Panc1 (cell line): ENCODE results near the gene EIF4G3. TPM values are rescaled to one million over a fixed set of nuclear protein-coding genes. Genes with fewer than 3 reads are reported as not detected.

Source experiments
- ATAC-seq: fragments of 200-7000 bp; cut with Tn5 transposase; 2 replicates; pipeline ENCODE4 v1.9.1; 2020; ENCODE audit warnings: mild to moderate bottlenecking, moderate library complexity
- BruUV-seq: library from RNA; stranded (reverse); fragments of 400-500 nt; replicated peaks from 2 replicates; lab custom pipeline; 2021; lab: Mats Ljungman, UMichigan
- CTCF ChIA-PET: fragments of 300-600 bp; sonication (Branson Sonifier 250); formaldehyde crosslinking; loops from one replicate; lab custom pipeline; 2022; ENCODE audit warnings: antibody characterized with exemption; lab: Charles Lee
- POLR2A ChIA-PET: fragments of 300-600 bp; sonication (Branson Sonifier 250); formaldehyde crosslinking; loops from one replicate; lab custom pipeline; 2022; ENCODE audit warnings: antibody characterized with exemption; lab: Charles Lee
- DNase-seq: peaks from one replicate; pipeline ENCODE4 v3.0.0-alpha.2; 2010; ENCODE audit warnings: low read depth, low spot score
- H3K27ac ChIP-seq: 2 replicates; pipeline ENCODE4 v1.5.1; 2011; ENCODE audit warnings: mild to moderate bottlenecking, low read length, inconsistent platforms
- H3K27me3 ChIP-seq: fragments of 200-500 bp; sonication (Bioruptor generic); 2 replicates; pipeline ENCODE4 v1.6.0; 2014; ENCODE audit warnings: low read length, inconsistent platforms; ENCODE audit not compliant: control insufficient read depth, insufficient read depth
- H3K36me3 ChIP-seq: fragments of 200-500 bp; sonication (Bioruptor generic); 2 replicates; pipeline ENCODE4 v1.5.1; 2014; ENCODE audit warnings: inconsistent platforms, mild to moderate bottlenecking, low read length, moderate library complexity; ENCODE audit not compliant: control insufficient read depth, insufficient read depth
- H3K4me1 ChIP-seq: 2 replicates; pipeline ENCODE4 v1.5.1; 2011; ENCODE audit warnings: inconsistent platforms, mild to moderate bottlenecking, low read length, moderate library complexity; ENCODE audit not compliant: control insufficient read depth, insufficient read depth
- H3K4me3 ChIP-seq, 2 experiments: 2 replicates each; pipeline ENCODE4 v1.5.1; 2011 to 2012; ENCODE audit warnings: low read depth in 2 of 2, low read length in 2 of 2, mild to moderate bottlenecking in 2 of 2, inconsistent platforms in 1 of 2, moderate library complexity in 1 of 2
- H3K9me3 ChIP-seq: fragments of 200-500 bp; sonication (Bioruptor generic); 2 replicates; pipeline ENCODE4 v1.5.1; 2014; ENCODE audit warnings: low read depth, mild to moderate bottlenecking, inconsistent platforms, low read length, moderate library complexity; ENCODE audit not compliant: control insufficient read depth, insufficient read depth
- CTCF ChIP-seq: fragments of 450-650 bp; IDR thresholded peaks from 2 replicates; pipeline ENCODE4 v1.5.1; 2017; ENCODE audit warnings: mild to moderate bottlenecking
- POLR2AphosphoS5 ChIP-seq: IDR thresholded peaks from 2 replicates; pipeline ENCODE4 v1.6.1; 2012; ENCODE audit warnings: mild to moderate bottlenecking, low read depth, low read length, moderate library complexity
- REST ChIP-seq, 2 experiments: IDR thresholded peaks; 2 replicates each; pipeline ENCODE4 v1.6.1; 2011 to 2012; ENCODE audit warnings: low read depth in 2 of 2, control low read depth in 1 of 2, low read length in 1 of 2, mild to moderate bottlenecking in 1 of 2, moderate library complexity in 1 of 2; ENCODE audit not compliant: insufficient read depth in 1 of 2
- SIN3A ChIP-seq: IDR thresholded peaks from 2 replicates; pipeline ENCODE4 v1.6.1; 2012; ENCODE audit warnings: low read depth, mild to moderate bottlenecking, low read length, moderate library complexity, borderline replicate concordance; ENCODE audit not compliant: insufficient read depth
- TCF7L2 ChIP-seq: IDR thresholded peaks from 2 replicates; pipeline ENCODE4 v1.6.1; 2011; ENCODE audit warnings: mild to moderate bottlenecking, low read depth, low read length, inconsistent platforms
- in situ Hi-C: cut with HindIII; loops from 2 replicates; pipeline ENCODE4 v1.10.0; 2016; ENCODE audit warnings: low sequenced_read_pairs, low pct_unique_long_range_greater_than_20kb
- intact Hi-C: fragments of 100-400 bp; cut with micrococcal nuclease; formaldehyde crosslinking; loops from one replicate; pipeline ENCODE4 v1.10.0; 2022; ENCODE audit not compliant: unreplicated experiment
- total RNA-seq: library from RNA; stranded (reverse); gene quantifications from one replicate; pipeline ENCODE4 v1.2.1, GENCODE V29; 2021; ENCODE audit not compliant: unreplicated experiment

The EIF4G3 gene
- total RNA-seq, 1 experiment from 2014 or later: 78.6 TPM

- H3K27me3 ChIP-seq: no peaks in the 10 kb centered on the region
- no peaks in the 10 kb centered on the region for H3K4me1 ChIP-seq
- no peak overlapping the region for H3K27ac ChIP-seq
- H3K4me3 ChIP-seq: no peak overlapping the region
- intact Hi-C loops (no loop called here), in situ Hi-C loops (no loop called here)
- BruUV-seq: no TSS peak
- DNase-seq (no peak), ATAC-seq (no peak)
- TF ChIP-seq REST (IDR thresholded peaks at IDR 0.05; ENCODE audit: insufficient read depth in 1 of 2, low read depth in 2 of 2, low read length in 1 of 2) (no peak), CTCF (no peak), SIN3A (no peak), POLR2AphosphoS5 (no peak), TCF7L2 (no peak)
- ChIA-PET CTCF (no interaction called here), POLR2A (interaction anchor here (0.7 kb wide), 1 partner anchor 75 kb away, joined by 3 read pairs; no protein-coding TSS in a partner anchor)
- no peaks in the 10 kb centered on the region for H3K9me3 ChIP-seq
- H3K36me3 ChIP-seq: peaks cover 10% of the 10 kb centered on the region
These were observed 308.4 kb downstream of the EIF4G3 start for GRCh38 chr1:20868263-20868662.

- DNase-seq (no peak), ATAC-seq (no peak)
- intact Hi-C loops: no loop called here
- peaks cover 10% of the 10 kb centered on the region for H3K36me3 ChIP-seq
- in situ Hi-C loops: no loop called here
- no peak for TF ChIP-seq POLR2AphosphoS5
- TF ChIP-seq REST (IDR thresholded peaks at IDR 0.05; ENCODE audit: insufficient read depth in 1 of 2, low read depth in 2 of 2, low read length in 1 of 2): no peak
- BruUV-seq: no TSS peak
- no peaks in the 10 kb centered on the region for H3K9me3 ChIP-seq
- no peaks in the 10 kb centered on the region for H3K4me1 ChIP-seq
- ChIA-PET CTCF (no interaction called here), POLR2A (interaction anchor here (0.7 kb wide), 1 partner anchor 74 kb away, joined by 3 read pairs; no protein-coding TSS in a partner anchor)
- no peaks in the 10 kb centered on the region for H3K27me3 ChIP-seq
- H3K27ac ChIP-seq: no peak overlapping the region
- H3K4me3 ChIP-seq: no peak overlapping the region
These were observed 308.9 kb downstream of the EIF4G3 start for GRCh38 chr1:20867847-20868246.
